Cardiac muscle cell (in vitro differentiated cells and primary cell): Measurements from ENCODE around the gene AUTS2. TPM values are rescaled to one million over a fixed set of nuclear protein-coding genes. Genes with fewer than 3 reads are reported as not detected.

Experiments
- DNase-seq, 2 donors: peaks; one replicate each; pipeline versions ENCODE4 v3.0.0 to v3.0.0-alpha.2; 2010 to 2017; ENCODE audit warnings: low read depth in 1 of 2, low spot score in 1 of 2
- H3K27ac ChIP-seq: fragments of 200-600 bp; sonication (generic); 2 replicates; pipeline ENCODE4 v1.5.1; 2016
- H3K27me3 ChIP-seq: fragments of 200-600 bp; sonication (generic); 2 replicates; pipeline ENCODE4 v1.6.0; 2016; ENCODE audit warnings: control low read depth
- H3K36me3 ChIP-seq: fragments of 200-600 bp; sonication (generic); 2 replicates; pipeline ENCODE4 v1.5.1; 2016; ENCODE audit warnings: control low read depth
- H3K4me1 ChIP-seq: fragments of 200-600 bp; sonication (generic); 2 replicates; pipeline ENCODE4 v1.8.1; 2017; ENCODE audit warnings: low read depth, mild to moderate bottlenecking, mixed run types
- H3K4me3 ChIP-seq: fragments of 200-600 bp; sonication (generic); 2 replicates; pipeline ENCODE4 v1.5.1; 2016; ENCODE audit warnings: mild to moderate bottlenecking
- H3K9me3 ChIP-seq: fragments of 200-600 bp; sonication (generic); 2 replicates; pipeline ENCODE4 v1.5.1; 2017; ENCODE audit warnings: low read depth, mild to moderate bottlenecking, control low read depth
- CTCF ChIP-seq: IDR thresholded peaks from 2 replicates; pipeline ENCODE4 v1.5.1; 2012; ENCODE audit warnings: low read depth, mild to moderate bottlenecking, low read length
- polyA plus RNA-seq: library from polyadenylated mRNA; unstranded; fragments of >200 nt; fragmentation: Nextera tagmentation; extraction: Ambion mirVana; gene quantifications from 2 replicates; pipeline ENCODE4 v1.2.1, GENCODE V29; 2016
- total RNA-seq: library from RNA; depleted of rRNA; stranded (reverse); fragments of >200 nt; gene quantifications from 2 replicates; pipeline ENCODE4 v1.2.3, GENCODE V29; 2016

The AUTS2 gene
- total and polyA plus RNA-seq, 2 experiments from 2014 or later = 41.0 to 45.5 TPM

- TF ChIP-seq CTCF = no peak
- no peak overlapping the region for H3K4me3 ChIP-seq
- H3K27me3 ChIP-seq = no peaks in the 10 kb centered on the region
- no peaks in the 10 kb centered on the region for H3K36me3 ChIP-seq
- H3K27ac ChIP-seq = no peak overlapping the region
- H3K4me1 ChIP-seq = peaks cover 15% of the 10 kb centered on the region
- no peak for DNase-seq
- H3K9me3 ChIP-seq = no peaks in the 10 kb centered on the region
These were observed 245.4 kb downstream of the AUTS2 start for GRCh38 chr7:69843653-69844052.

- Histone ChIP-seq H3K36me3 (no peaks in the 10 kb centered on the region), H3K4me3 (no peak overlapping the region), H3K4me1 (peaks cover 15% of the 10 kb centered on the region), H3K9me3 (no peaks in the 10 kb centered on the region), H3K27ac (no peak overlapping the region), H3K27me3 (no peaks in the 10 kb centered on the region)
- TF ChIP-seq CTCF = no peak
- DNase-seq = no peak
These were observed 246.1 kb downstream of the AUTS2 start for GRCh38 chr7:69844264-69844868.

- no peaks in the 10 kb centered on the region for H3K36me3 ChIP-seq
- peaks cover 13% of the 10 kb centered on the region for H3K4me1 ChIP-seq
- no peak for DNase-seq
- no peaks in the 10 kb centered on the region for H3K27me3 ChIP-seq
- no peaks in the 10 kb centered on the region for H3K9me3 ChIP-seq
- no peak overlapping the region for H3K27ac ChIP-seq
- TF ChIP-seq CTCF = no peak
- H3K4me3 ChIP-seq = no peak overlapping the region
These were observed 247.6 kb downstream of the AUTS2 start for GRCh38 chr7:69845721-69846495.

GRCh38 chr7:69847921-69848612 lies 249.8 kb downstream of the AUTS2 start:
- Histone ChIP-seq H3K27me3 (no peaks in the 10 kb centered on the region), H3K4me1 (peaks cover 9% of the 10 kb centered on the region), H3K4me3 (no peak overlapping the region), H3K36me3 (no peaks in the 10 kb centered on the region), H3K27ac (peak overlapping the region; percentile 15), H3K9me3 (no peaks in the 10 kb centered on the region)
- DNase-seq = no peak
- no peak for TF ChIP-seq CTCF

- Histone ChIP-seq H3K9me3 (no peaks in the 10 kb centered on the region), H3K4me1 (peaks cover 9% of the 10 kb centered on the region), H3K27ac (no peak overlapping the region), H3K4me3 (no peak overlapping the region), H3K27me3 (no peaks in the 10 kb centered on the region), H3K36me3 (no peaks in the 10 kb centered on the region)
- DNase-seq = no peak
- TF ChIP-seq CTCF = no peak
These were observed 251.0 kb downstream of the AUTS2 start for GRCh38 chr7:69849268-69849667.
